Gastroesophageal sphincter (tissue), 3 donors: Measurements from ENCODE around the gene DSCAML1.

ENCODE experiments used
- CTCF ChIP-seq, 4 experiments: fragments of 200-600 bp in 2 of 4; fragments of 450-650 bp in 2 of 4; sonication (generic) in 1 of 4; IDR thresholded peaks; one replicate each; pipeline ENCODE4 v1.5.1; 2017 to 2019; ENCODE audit warnings: antibody characterized with exemption in 4 of 4, mild to moderate bottlenecking in 2 of 4, moderate library complexity in 2 of 4
- EP300 ChIP-seq: sonication (generic); formaldehyde crosslinking; IDR thresholded peaks from one replicate; pipeline ENCODE4 v1.6.1; 2017; ENCODE audit warnings: antibody characterized with exemption, mild to moderate bottlenecking
- POLR2A ChIP-seq, 2 donors: fragments of 450-650 bp; IDR thresholded peaks; one replicate each; pipeline ENCODE4 v1.6.1; 2017; ENCODE audit warnings: antibody characterized with exemption in 2 of 2, mild to moderate bottlenecking in 2 of 2, moderate library complexity in 1 of 2
- POLR2AphosphoS5 ChIP-seq: sonication (generic); formaldehyde crosslinking; IDR thresholded peaks from one replicate; pipeline ENCODE4 v1.6.1; 2017; ENCODE audit warnings: antibody characterized with exemption

GRCh38 chr11:117836077-117836960 lies 39.3 kb upstream of the DSCAML1 start:
- TF ChIP-seq CTCF (IDR thresholded peaks at IDR 0.05), result no peak
- no peak for TF ChIP-seq POLR2A (IDR thresholded peaks at IDR 0.05)
- no peak for TF ChIP-seq EP300
- TF ChIP-seq POLR2AphosphoS5, result no peak
